Measurements from ENCODE around the gene GCNT4.

The GCNT4 gene

GRCh38 chr5:75017971-75018370, 34.4 kb downstream of the GCNT4 start:
- no peak for DNase-seq (ENCODE audit: low read depth)

DNA sequence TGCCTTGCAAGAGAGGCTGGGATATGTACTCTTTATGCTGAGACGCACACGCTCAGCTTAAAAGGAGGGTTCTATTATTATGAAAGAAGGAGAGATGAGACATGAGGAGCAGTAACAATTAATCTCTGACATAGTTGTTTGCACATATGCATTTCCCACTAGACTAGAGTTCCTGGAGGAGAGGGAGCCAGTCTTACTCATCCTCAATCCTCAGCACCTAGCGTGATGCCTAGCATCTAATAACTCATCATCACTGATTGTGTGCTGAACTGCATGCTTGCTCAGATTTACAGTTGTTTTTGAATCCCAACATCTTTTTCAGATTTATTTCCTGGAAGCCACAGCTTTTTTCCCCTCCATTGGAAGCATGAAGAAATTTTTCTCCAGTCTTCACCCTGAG, 35.5 kb downstream of the GCNT4 start:
- no peak for DNase-seq (ENCODE audit: low read depth)

DNA sequence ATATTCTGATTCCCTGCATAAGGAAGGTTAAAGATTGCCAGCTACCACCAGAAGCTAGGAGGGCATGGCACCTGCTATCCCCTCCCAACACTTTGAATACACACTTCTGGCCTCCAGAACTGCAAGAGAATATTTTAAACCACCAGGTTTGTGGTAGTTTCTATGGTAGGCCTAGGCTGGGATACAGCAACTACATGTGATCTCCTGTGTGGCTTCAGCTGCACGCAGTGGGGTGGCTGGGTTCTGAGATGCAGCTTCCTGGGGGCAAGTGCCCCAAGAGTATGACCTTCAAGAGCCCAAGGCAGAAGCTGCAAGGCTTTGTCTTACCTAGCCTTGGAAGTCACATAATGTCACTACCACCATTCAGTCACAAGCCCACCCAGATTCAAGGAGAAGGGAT, 39.6 kb downstream of the GCNT4 start:
- DNase-seq (ENCODE audit: low read depth), result no peak

GRCh38 chr5:75010838-75011237, 41.5 kb downstream of the GCNT4 start:
- no peak for DNase-seq (ENCODE audit: low read depth)

DNA sequence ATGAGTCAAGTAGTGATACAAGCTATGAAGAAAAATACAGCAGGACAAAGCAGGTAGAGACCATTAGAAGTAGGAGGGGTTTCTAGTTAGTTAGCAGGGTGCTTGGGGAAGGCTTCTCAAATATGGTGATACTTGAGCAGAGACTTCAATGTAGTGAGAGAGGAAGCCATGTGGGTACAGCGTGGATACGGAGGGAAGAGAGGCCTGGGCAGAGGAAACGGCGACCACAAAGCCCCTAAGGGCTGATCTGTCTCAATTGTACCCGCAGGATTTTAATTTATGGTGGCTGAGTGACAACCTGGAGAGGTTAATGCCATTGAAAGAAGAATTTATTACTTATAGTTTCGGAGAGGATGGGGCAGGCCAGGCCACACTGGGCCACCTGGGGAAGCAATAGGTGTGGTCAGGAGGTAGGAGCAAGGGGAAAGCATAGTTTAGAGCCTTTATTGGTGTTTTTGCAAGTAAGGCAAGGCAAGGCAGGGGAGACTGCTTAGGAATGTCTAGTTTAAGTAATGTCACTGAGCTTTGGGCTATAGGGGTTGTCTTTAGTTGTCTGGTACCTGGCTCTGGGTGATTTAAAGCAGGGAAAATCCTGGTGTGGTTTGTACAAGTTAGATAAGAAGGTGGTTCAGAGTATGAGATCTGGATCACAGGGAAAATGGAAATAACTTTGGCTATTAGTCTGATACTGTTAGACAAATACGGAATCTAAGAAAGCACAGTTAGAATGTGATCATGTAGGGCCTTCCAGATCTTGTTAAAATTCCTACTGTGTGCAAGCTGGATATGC, 42.6 kb downstream of the GCNT4 start:
- no peak for DNase-seq (ENCODE audit: low read depth)

DNA sequence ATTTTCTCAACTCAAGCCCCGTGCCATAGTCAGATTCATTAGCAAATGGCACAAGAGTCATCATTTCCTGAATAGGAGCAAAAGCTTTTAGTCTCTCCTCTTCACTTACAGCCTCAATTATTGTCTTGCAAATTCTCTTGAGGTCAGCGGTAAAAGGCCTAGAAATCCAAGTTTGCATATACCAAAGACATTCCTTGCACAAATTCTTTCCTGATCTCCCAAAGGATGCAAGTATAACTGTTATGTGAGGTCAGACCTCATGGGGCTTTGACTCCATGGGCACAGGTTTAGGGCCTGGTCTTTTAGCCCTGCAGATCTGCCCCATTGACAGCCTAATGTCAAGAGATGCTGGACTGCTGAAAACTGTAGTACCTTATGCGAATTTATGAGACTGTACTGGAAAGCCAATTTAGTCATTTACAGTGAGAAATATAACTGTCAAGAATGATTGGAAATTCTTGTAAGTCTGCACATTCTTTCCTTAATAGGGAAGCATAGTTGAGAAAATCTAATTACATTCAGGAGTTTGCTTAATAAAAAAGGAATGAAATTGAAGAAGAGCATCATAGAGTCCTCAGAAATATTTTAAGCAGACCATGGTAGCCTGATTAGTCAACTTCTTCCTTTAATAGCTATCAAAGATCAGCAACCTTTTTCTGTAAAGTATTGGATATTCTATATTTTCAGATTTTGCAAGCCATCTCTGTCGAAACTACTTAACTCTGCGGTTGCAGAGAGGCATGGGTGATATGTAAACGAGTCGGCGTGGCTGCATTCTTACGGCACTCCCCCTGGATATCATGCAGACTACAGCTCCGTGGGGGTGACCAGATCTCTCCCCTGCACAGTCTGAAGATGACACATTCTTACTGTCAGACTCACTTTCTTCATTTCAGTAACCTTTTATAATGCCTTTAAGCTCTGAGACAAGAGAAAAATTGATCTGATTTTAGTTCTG, 45.2 kb downstream of the GCNT4 start:
- DNase-seq (ENCODE audit: low read depth), result no peak

- DNase-seq (ENCODE audit: low read depth), result no peak
These were observed 46.8 kb downstream of the GCNT4 start for GRCh38 chr5:75005561-75005960.

Data from stromal cell of bone marrow (primary cell).